Suprapubic skin (tissue), 4 donors: Measurements from ENCODE around the gene TIAL1. TPM values are rescaled to one million over a fixed set of nuclear protein-coding genes. Genes with fewer than 3 reads are reported as not detected.
"Not testable (repeated sequence)": the region's sequence is repeated elsewhere in the genome, so short reads cannot be mapped to it uniquely, and the experiment has no call there.

Source experiments
- DNase-seq, 2 donors: peaks; one replicate each; pipeline ENCODE4 v3.0.0-alpha.2; 2019; ENCODE audit warnings: low spot score in 2 of 2
- H3K27ac ChIP-seq: fragments of 200-600 bp; sonication (generic); one replicate; pipeline ENCODE4 v1.5.1; 2019
- H3K27me3 ChIP-seq: fragments of 200-600 bp; sonication (generic); one replicate; pipeline ENCODE4 v1.5.1; 2019
- H3K36me3 ChIP-seq: fragments of 200-600 bp; sonication (generic); one replicate; pipeline ENCODE4 v1.5.1; 2019
- H3K4me1 ChIP-seq: fragments of 200-600 bp; sonication (generic); one replicate; pipeline ENCODE4 v1.5.1; 2019
- H3K4me3 ChIP-seq: fragments of 200-600 bp; sonication (generic); one replicate; pipeline ENCODE4 v1.5.1; 2019; ENCODE audit warnings: mild to moderate bottlenecking
- H3K9me3 ChIP-seq: fragments of 200-600 bp; sonication (generic); one replicate; pipeline ENCODE4 v1.5.1; 2019
- CTCF ChIP-seq, 2 donors: fragments of 200-600 bp in 1 of 2; fragments of 450-650 bp in 1 of 2; sonication (generic) in 1 of 2; IDR thresholded peaks; one replicate each; pipeline ENCODE4 v1.5.1; 2016 to 2019; ENCODE audit warnings: antibody characterized with exemption in 2 of 2, mild to moderate bottlenecking in 1 of 2, moderate library complexity in 1 of 2
- EP300 ChIP-seq: sonication (generic); formaldehyde crosslinking; IDR thresholded peaks from one replicate; pipeline ENCODE4 v1.6.1; 2017; ENCODE audit warnings: antibody characterized with exemption
- POLR2A ChIP-seq, 2 donors: fragments of 450-650 bp; IDR thresholded peaks; one replicate each; pipeline ENCODE4 v1.6.1; 2017; ENCODE audit warnings: antibody characterized with exemption in 2 of 2, mild to moderate bottlenecking in 2 of 2, moderate library complexity in 2 of 2
- POLR2AphosphoS5 ChIP-seq, 3 donors: sonication (generic); formaldehyde crosslinking; IDR thresholded peaks; one replicate each; pipeline ENCODE4 v1.6.1; 2017; ENCODE audit warnings: antibody characterized with exemption in 3 of 3
- WGBS: methylation state at CpG from one replicate; pipeline ENCODE4 v1.1.5; 2018; 5-methylcytosine and 5-hydroxymethylcytosine counted together
- total RNA-seq, 4 donors: library from RNA; depleted of rRNA; stranded (reverse); fragments of >200 nt; gene quantifications; one replicate each; pipeline ENCODE4 v1.1.0, GENCODE V29; 2016

Gene TIAL1
- total RNA-seq, 4 donors from 2014 or later, result 52.8 to 176 (median 62.2) TPM

- no peak overlapping the region for H3K4me3 ChIP-seq
- peaks cover 2% of the 10 kb centered on the region for H3K4me1 ChIP-seq
- TF ChIP-seq POLR2AphosphoS5 (IDR thresholded peaks at IDR 0.05) (no peak), POLR2A (IDR thresholded peaks at IDR 0.05) (no peak), CTCF (IDR thresholded peaks at IDR 0.05) (no peak), EP300 (no peak)
- H3K27ac ChIP-seq, result no peak overlapping the region
- 61% methylated on average over 1 of the region's 1 CpG for WGBS
- no peaks in the 10 kb centered on the region for H3K9me3 ChIP-seq
- H3K27me3 ChIP-seq, result no peaks in the 10 kb centered on the region
- no peaks in the 10 kb centered on the region for H3K36me3 ChIP-seq
- no peak for DNase-seq
Measured at GRCh38 chr10:119531067-119531466, 65.7 kb downstream of the TIAL1 start.

GRCh38 chr10:119528663-119529237 lies 68.0 kb downstream of the TIAL1 start:
- WGBS, result 75% methylated on average over 8 of the region's 8 CpGs
- not testable (repeated sequence) for H3K27ac ChIP-seq, H3K4me3 ChIP-seq, H3K27me3 ChIP-seq, H3K36me3 ChIP-seq, H3K4me1 ChIP-seq, H3K9me3 ChIP-seq, DNase-seq

- no peak overlapping the region for H3K27ac ChIP-seq
- no peak for DNase-seq
- peak in 1 of 2 donors; percentile 29 for TF ChIP-seq CTCF (IDR thresholded peaks at IDR 0.05)
- no peak for TF ChIP-seq POLR2AphosphoS5 (IDR thresholded peaks at IDR 0.05)
- no peak for TF ChIP-seq EP300
- no peak for TF ChIP-seq POLR2A (IDR thresholded peaks at IDR 0.05)
- 74% methylated on average over 18 of the region's 18 CpGs for WGBS
- no peaks in the 10 kb centered on the region for H3K27me3 ChIP-seq
- peaks cover 2% of the 10 kb centered on the region for H3K4me1 ChIP-seq
- no peaks in the 10 kb centered on the region for H3K9me3 ChIP-seq
- H3K36me3 ChIP-seq, result peaks cover 10% of the 10 kb centered on the region
- no peak overlapping the region for H3K4me3 ChIP-seq
Measured at GRCh38 chr10:119526621-119527592, 69.9 kb downstream of the TIAL1 start.

- no peak for DNase-seq
- H3K4me1 ChIP-seq, result peaks cover 2% of the 10 kb centered on the region
- no peaks in the 10 kb centered on the region for H3K9me3 ChIP-seq
- H3K4me3 ChIP-seq, result no peak overlapping the region
- TF ChIP-seq POLR2AphosphoS5 (IDR thresholded peaks at IDR 0.05), result no peak
- TF ChIP-seq POLR2A (IDR thresholded peaks at IDR 0.05), result no peak
- no peak for TF ChIP-seq CTCF (IDR thresholded peaks at IDR 0.05)
- 84% methylated on average over 1 of the region's 1 CpG for WGBS
- no peaks in the 10 kb centered on the region for H3K27me3 ChIP-seq
- peaks cover 10% of the 10 kb centered on the region for H3K36me3 ChIP-seq
- H3K27ac ChIP-seq, result no peak overlapping the region
Measured at GRCh38 chr10:119526149-119526548, 70.6 kb downstream of the TIAL1 start.

- Histone ChIP-seq H3K27ac (no peak overlapping the region), H3K9me3 (no peaks in the 10 kb centered on the region)
- WGBS, result 95% methylated on average over 5 of the region's 5 CpGs
Measured at GRCh38 chr10:119525116-119525515, 71.6 kb downstream of the TIAL1 start.

More at GRCh38 chr10:119525116-119525515, 71.6 kb downstream of the TIAL1 start:
- peaks cover 10% of the 10 kb centered on the region for H3K36me3 ChIP-seq
- TF ChIP-seq POLR2AphosphoS5 (IDR thresholded peaks at IDR 0.05) (no peak), POLR2A (IDR thresholded peaks at IDR 0.05) (no peak), EP300 (no peak), CTCF (IDR thresholded peaks at IDR 0.05) (no peak)
- H3K4me3 ChIP-seq, result no peak overlapping the region
- H3K27me3 ChIP-seq, result no peaks in the 10 kb centered on the region
- no peak for DNase-seq
- peaks cover 2% of the 10 kb centered on the region for H3K4me1 ChIP-seq
